GM12892 (cell line): Measurements from ENCODE around the gene CLCN1.

Source experiments
- POLR2A ChIP-seq: IDR thresholded peaks from 2 replicates; pipeline ENCODE4 v1.6.1; 2011; ENCODE audit warnings: low read depth, low read length, control low read depth
- TAF1 ChIP-seq: IDR thresholded peaks from 2 replicates; pipeline ENCODE4 v1.6.1; 2011; ENCODE audit warnings: low read depth, mild to moderate bottlenecking, control low read depth, low read length, borderline replicate concordance

GRCh38 chr7:143351574-143351973 is 35.7 kb downstream of the CLCN1 start:
- TF ChIP-seq POLR2A, result no peak
- TF ChIP-seq TAF1, result no peak
